Measurements from ENCODE around the gene KRT15.
"Not testable (repeated sequence)": the region's sequence is repeated elsewhere in the genome, so short reads cannot be mapped to it uniquely, and the experiment has no call there.

KRT15 gene

GRCh38 chr17:41545829-41546410 is 27.2 kb upstream of the KRT15 start:
- DNase-seq (ENCODE audit: low read depth): no peak
- H3K4me3 ChIP-seq (ENCODE audit: low read depth, low read length): no peak overlapping the region

GRCh38 chr17:41544935-41545334 is 26.2 kb upstream of the KRT15 start:
- no peak for DNase-seq (ENCODE audit: low read depth)

GRCh38 chr17:41544491-41544892 is 25.8 kb upstream of the KRT15 start:
- no peak for DNase-seq (ENCODE audit: low read depth)
- no peak overlapping the region for H3K4me3 ChIP-seq (ENCODE audit: low read depth, low read length)

More at GRCh38 chr17:41544935-41545334, 26.2 kb upstream of the KRT15 start:
- no peak overlapping the region for H3K4me3 ChIP-seq (ENCODE audit: low read depth, low read length)

- H3K4me3 ChIP-seq (ENCODE audit: low read depth, low read length); DNase-seq (ENCODE audit: low read depth): not testable (repeated sequence)
Observed at GRCh38 chr17:41542786-41543185, 24.1 kb upstream of the KRT15 start.

- no peak for DNase-seq (ENCODE audit: low read depth)
- H3K4me3 ChIP-seq (ENCODE audit: low read depth, low read length): no peak overlapping the region
Observed at GRCh38 chr17:41542357-41542756, 23.7 kb upstream of the KRT15 start.

- H3K4me3 ChIP-seq (ENCODE audit: low read depth, low read length): no peak overlapping the region
- DNase-seq (ENCODE audit: low read depth): no peak
Observed at GRCh38 chr17:41540921-41541625, 22.4 kb upstream of the KRT15 start.

GRCh38 chr17:41539979-41540701 is 21.4 kb upstream of the KRT15 start:
- no peak for DNase-seq (ENCODE audit: low read depth)
- H3K4me3 ChIP-seq (ENCODE audit: low read depth, low read length): no peak overlapping the region

GRCh38 chr17:41539071-41539492 is 20.4 kb upstream of the KRT15 start:
- DNase-seq (ENCODE audit: low read depth): no peak

GRCh38 chr17:41538565-41538991 is 19.9 kb upstream of the KRT15 start:
- DNase-seq (ENCODE audit: low read depth): no peak
- H3K4me3 ChIP-seq (ENCODE audit: low read depth, low read length): no peak overlapping the region

More at GRCh38 chr17:41539071-41539492, 20.4 kb upstream of the KRT15 start:
- no peak overlapping the region for H3K4me3 ChIP-seq (ENCODE audit: low read depth, low read length)

GRCh38 chr17:41537990-41538389 is 19.3 kb upstream of the KRT15 start:
- no peak for DNase-seq (ENCODE audit: low read depth)
- H3K4me3 ChIP-seq (ENCODE audit: low read depth, low read length): no peak overlapping the region

- DNase-seq (ENCODE audit: low read depth): no peak
- H3K4me3 ChIP-seq (ENCODE audit: low read depth, low read length): no peak overlapping the region
Observed at GRCh38 chr17:41537614-41537954, 18.9 kb upstream of the KRT15 start.

GRCh38 chr17:41536741-41537613 is 18.3 kb upstream of the KRT15 start:
- DNase-seq (ENCODE audit: low read depth): no peak
- H3K4me3 ChIP-seq (ENCODE audit: low read depth, low read length): no peak overlapping the region

- DNase-seq (ENCODE audit: low read depth): no peak
- no peak overlapping the region for H3K4me3 ChIP-seq (ENCODE audit: low read depth, low read length)
Observed at GRCh38 chr17:41535764-41536481, 17.2 kb upstream of the KRT15 start.

GRCh38 chr17:41534899-41535546 is 16.3 kb upstream of the KRT15 start:
- no peak overlapping the region for H3K4me3 ChIP-seq (ENCODE audit: low read depth, low read length)
- no peak for DNase-seq (ENCODE audit: low read depth)

- no peak for DNase-seq (ENCODE audit: low read depth)
- no peak overlapping the region for H3K4me3 ChIP-seq (ENCODE audit: low read depth, low read length)
Observed at GRCh38 chr17:41533613-41534012, 14.9 kb upstream of the KRT15 start.

GRCh38 chr17:41532947-41533570 is 14.4 kb upstream of the KRT15 start:
- no peak overlapping the region for H3K4me3 ChIP-seq (ENCODE audit: low read depth, low read length)
- DNase-seq (ENCODE audit: low read depth): no peak

GRCh38 chr17:41531993-41532392 is 13.3 kb upstream of the KRT15 start:
- no peak for DNase-seq (ENCODE audit: low read depth)
- H3K4me3 ChIP-seq (ENCODE audit: low read depth, low read length): no peak overlapping the region

Data from skeletal muscle cell (primary cell).